Mesenchymal stem cell (in vitro differentiated cells and primary cell): ENCODE data around the gene COL1A1.

ENCODE experiments used
- DNase-seq: peaks from one replicate; pipeline ENCODE4 v3.0.0-alpha.2; 2013
- H2AFZ ChIP-seq: one replicate; pipeline ENCODE4 v1.6.1; 2013; ENCODE audit warnings: low read depth, mild to moderate bottlenecking, control low read depth, inconsistent platforms, low read length, moderate library complexity
- H2AK5ac ChIP-seq: 2 replicates; pipeline ENCODE4 v1.6.1; 2013; ENCODE audit warnings: low read length, moderate library complexity, mild to moderate bottlenecking, inconsistent platforms; ENCODE audit not compliant: severe bottlenecking
- H2BK120ac ChIP-seq: one replicate; pipeline ENCODE4 v1.6.1; 2013; ENCODE audit warnings: low read depth, mild to moderate bottlenecking, inconsistent platforms, low read length, moderate library complexity
- H2BK12ac ChIP-seq, 2 experiments: one replicate each; pipeline ENCODE4 v1.6.1; 2013; ENCODE audit warnings: inconsistent platforms in 2 of 2, low read length in 2 of 2, mild to moderate bottlenecking in 2 of 2, moderate library complexity in 2 of 2, control low read depth in 1 of 2
- H2BK15ac ChIP-seq: one replicate; pipeline ENCODE4 v1.6.1; 2013; ENCODE audit warnings: mild to moderate bottlenecking, low read depth, inconsistent platforms; ENCODE audit not compliant: poor library complexity, severe bottlenecking
- H2BK5ac ChIP-seq: 2 replicates; pipeline ENCODE4 v1.6.1; 2013; ENCODE audit warnings: low read depth, mild to moderate bottlenecking, low read length, control low read depth, inconsistent platforms; ENCODE audit not compliant: poor library complexity, severe bottlenecking
- H3K14ac ChIP-seq, 2 experiments: one replicate each; pipeline ENCODE4 v1.6.1; 2013; ENCODE audit warnings: inconsistent platforms in 2 of 2, low read length in 2 of 2, control low read depth in 1 of 2, mild to moderate bottlenecking in 1 of 2, moderate library complexity in 1 of 2
- H3K18ac ChIP-seq, 2 experiments: one replicate each; pipeline ENCODE4 v1.6.1; 2013; ENCODE audit warnings: inconsistent platforms in 2 of 2, low read length in 2 of 2, control low read depth in 1 of 2, low read depth in 1 of 2, mild to moderate bottlenecking in 1 of 2
- H3K23ac ChIP-seq, 2 experiments: one replicate each; pipeline ENCODE4 v1.6.1; 2013; ENCODE audit warnings: inconsistent platforms in 2 of 2, low read length in 2 of 2, mild to moderate bottlenecking in 2 of 2, moderate library complexity in 2 of 2, control low read depth in 1 of 2
- H3K27ac ChIP-seq: 2 replicates; pipeline ENCODE4 v1.5.1; 2013; ENCODE audit warnings: mild to moderate bottlenecking, moderate library complexity, low read length, control low read depth, inconsistent platforms; ENCODE audit not compliant: poor library complexity, severe bottlenecking
- H3K27me3 ChIP-seq, 2 experiments: 2 replicates each; pipeline versions ENCODE4 v1.6.1 to v1.7.0; 2013; ENCODE audit warnings: low read length in 2 of 2, mild to moderate bottlenecking in 2 of 2, moderate library complexity in 2 of 2, control low read depth in 1 of 2, inconsistent platforms in 1 of 2; ENCODE audit not compliant: control insufficient read depth in 1 of 2, insufficient read depth in 1 of 2
- H3K36me3 ChIP-seq, 2 experiments: 2 replicates each; pipeline versions ENCODE4 v1.6.1 to v1.7.0; 2013; ENCODE audit warnings: low read length in 2 of 2, control low read depth in 1 of 2, inconsistent platforms in 1 of 2, low read depth in 1 of 2, mild to moderate bottlenecking in 1 of 2; ENCODE audit not compliant: insufficient read depth in 2 of 2, control insufficient read depth in 1 of 2
- H3K4ac ChIP-seq, 2 experiments: one replicate each; pipeline ENCODE4 v1.6.1; 2013; ENCODE audit warnings: inconsistent platforms in 2 of 2, low read length in 2 of 2, mild to moderate bottlenecking in 2 of 2, moderate library complexity in 2 of 2, control low read depth in 1 of 2, low read depth in 1 of 2
- H3K4me1 ChIP-seq: 2 replicates; pipeline ENCODE4 v1.6.1; 2013; ENCODE audit warnings: low read depth, low read length, control low read depth; ENCODE audit not compliant: control insufficient read depth, insufficient read depth
- H3K4me2 ChIP-seq: 2 replicates; pipeline ENCODE4 v1.6.1; 2013; ENCODE audit warnings: low read length, mild to moderate bottlenecking, inconsistent platforms; ENCODE audit not compliant: poor library complexity, severe bottlenecking
- H3K4me3 ChIP-seq, 2 experiments: 2 replicates each; pipeline versions ENCODE4 v1.5.1 to v1.7.0; 2013; ENCODE audit warnings: low read length in 2 of 2, mild to moderate bottlenecking in 2 of 2, control low read depth in 1 of 2, low read depth in 1 of 2; ENCODE audit not compliant: insufficient read depth in 1 of 2
- H3K79me1 ChIP-seq: replicated peaks from 2 replicates; pipeline ENCODE4 v1.6.1; 2013; ENCODE audit warnings: mild to moderate bottlenecking, control low read depth, low read length, inconsistent platforms; ENCODE audit not compliant: poor library complexity, severe bottlenecking
- H3K9ac ChIP-seq: 2 replicates; pipeline ENCODE4 v1.7.0; 2013; ENCODE audit warnings: mild to moderate bottlenecking, low read length, moderate library complexity
- H3K9me3 ChIP-seq: 2 replicates; pipeline ENCODE4 v1.7.0; 2013; ENCODE audit warnings: mild to moderate bottlenecking, low read length; ENCODE audit not compliant: control insufficient read depth
- H4K8ac ChIP-seq: one replicate; pipeline ENCODE4 v1.6.1; 2013; ENCODE audit warnings: inconsistent platforms, mild to moderate bottlenecking, low read length, moderate library complexity
- H4K91ac ChIP-seq: one replicate; pipeline ENCODE4 v1.6.1; 2013; ENCODE audit warnings: mild to moderate bottlenecking, low read length, inconsistent platforms
- WGBS: methylation state at CpG from one replicate; pipeline ENCODE4 v1.1.7; 2013; ENCODE audit warnings: mixed read lengths; 5-methylcytosine and 5-hydroxymethylcytosine counted together

The COL1A1 gene

GRCh38 chr17:50205963-50206505 lies 4.6 kb upstream of the COL1A1 start:
- Histone ChIP-seq H2AK5ac (peak overlapping the region; percentile 18), H2BK12ac (peak overlapping the region; percentile 73 to 96)
- 100% methylated on average over 4 of the region's 7 CpGs for WGBS

GRCh38 chr17:50205111-50205962 lies 3.9 kb upstream of the COL1A1 start:
- H3K23ac ChIP-seq, result peak overlapping the region in 1 of 2 experiments; percentile 10
- H2BK5ac ChIP-seq, result no peak overlapping the region
- peak; percentile 76 for DNase-seq
- peak overlapping the region; percentile 80 to 94 for H3K4ac ChIP-seq
- peak overlapping the region; percentile 95 for H2BK120ac ChIP-seq
- H3K18ac ChIP-seq, result peak overlapping the region; percentile 11 to 96
- no peaks in the 10 kb centered on the region for H3K36me3 ChIP-seq
- H3K9ac ChIP-seq, result peak overlapping the region; percentile 100
- H3K27ac ChIP-seq, result peak overlapping the region; percentile 25
- peaks cover 51% of the 10 kb centered on the region for H3K4me1 ChIP-seq
- H4K91ac ChIP-seq, result peak overlapping the region; percentile 98
- H3K4me2 ChIP-seq, result no peak overlapping the region
- H4K8ac ChIP-seq, result peak overlapping the region; percentile 74
- H3K9me3 ChIP-seq, result no peaks in the 10 kb centered on the region
- peak overlapping the region in 1 of 2 experiments; percentile 67 for H3K4me3 ChIP-seq
- peak overlapping the region; percentile 73 to 96 for H2BK12ac ChIP-seq
- 31% methylated on average over 10 of the region's 10 CpGs for WGBS
- H3K14ac ChIP-seq, result peak overlapping the region in 1 of 2 experiments; percentile 87
- no peaks in the 10 kb centered on the region for H3K27me3 ChIP-seq
- peak overlapping the region; percentile 79 for H2AK5ac ChIP-seq
- peak overlapping the region; percentile 83 for H2BK15ac ChIP-seq
- H3K79me1 ChIP-seq, result peaks cover 11% of the 10 kb centered on the region
- no peak overlapping the region for H2AFZ ChIP-seq

More at GRCh38 chr17:50205963-50206505, 4.6 kb upstream of the COL1A1 start:
- Histone ChIP-seq H3K79me1 (peaks cover 11% of the 10 kb centered on the region), H3K14ac (peak overlapping the region in 1 of 2 experiments; percentile 62), H3K9ac (peak overlapping the region; percentile 100), H3K4ac (peak overlapping the region; percentile 80 to 94), H3K18ac (peak overlapping the region; percentile 11 to 96), H2BK120ac (peak overlapping the region; percentile 95), H3K4me3 (peak overlapping the region in 1 of 2 experiments; percentile 67), H2BK15ac (peak overlapping the region; percentile 44), H3K4me1 (peaks cover 57% of the 10 kb centered on the region), H3K27me3 (no peaks in the 10 kb centered on the region), H4K8ac (peak overlapping the region; percentile 74), H2BK5ac (no peak overlapping the region), H3K9me3 (no peaks in the 10 kb centered on the region), H3K36me3 (no peaks in the 10 kb centered on the region), H4K91ac (peak overlapping the region; percentile 98), H2AFZ (no peak overlapping the region), H3K23ac (no peak overlapping the region), H3K27ac (peak overlapping the region; percentile 25), H3K4me2 (no peak overlapping the region)
- no peak for DNase-seq

- H2AK5ac ChIP-seq, result peak overlapping the region; percentile 79
- H2BK15ac ChIP-seq, result peak overlapping the region; percentile 83
- peaks cover 44% of the 10 kb centered on the region for H3K4me1 ChIP-seq
- no peak overlapping the region for H3K23ac ChIP-seq
- H3K9ac ChIP-seq, result peak overlapping the region; percentile 100
- H3K27me3 ChIP-seq, result no peaks in the 10 kb centered on the region
- no peak for DNase-seq
- no peak overlapping the region for H2BK5ac ChIP-seq
- peak overlapping the region; percentile 3 to 88 for H3K18ac ChIP-seq
- peaks cover 3 to 6% of the 10 kb centered on the region in 2 experiments for H3K36me3 ChIP-seq
- H3K14ac ChIP-seq, result no peak overlapping the region
- peak overlapping the region; percentile 80 for H2BK120ac ChIP-seq
- H4K8ac ChIP-seq, result peak overlapping the region; percentile 55
- peaks cover 11% of the 10 kb centered on the region for H3K79me1 ChIP-seq
- no peak overlapping the region for H2AFZ ChIP-seq
- H3K4me2 ChIP-seq, result no peak overlapping the region
- peak overlapping the region; percentile 55 to 94 for H3K4ac ChIP-seq
- peak overlapping the region in 1 of 2 experiments; percentile 67 for H3K4me3 ChIP-seq
- H4K91ac ChIP-seq, result peak overlapping the region; percentile 77
- no peak overlapping the region for H3K27ac ChIP-seq
- no peaks in the 10 kb centered on the region for H3K9me3 ChIP-seq
- H2BK12ac ChIP-seq, result peak overlapping the region; percentile 2 to 96
- 100% methylated on average over 1 of the region's 3 CpGs for WGBS
These were observed 3.0 kb upstream of the COL1A1 start for GRCh38 chr17:50204431-50204830.
